HG02884 (cell line): ENCODE results near the gene CST7.
"Not testable (repeated sequence)": the region's sequence is repeated elsewhere in the genome, so short reads cannot be mapped to it uniquely, and the experiment has no call there.

Source experiments
- ATAC-seq: cut with Tn5 transposase; IDR thresholded peaks from one replicate; pipeline ENCODE4 v1.9.1; 2021; ENCODE audit warnings: mild to moderate bottlenecking, moderate library complexity; ENCODE audit not compliant: unreplicated experiment

CST7 gene

DNA sequence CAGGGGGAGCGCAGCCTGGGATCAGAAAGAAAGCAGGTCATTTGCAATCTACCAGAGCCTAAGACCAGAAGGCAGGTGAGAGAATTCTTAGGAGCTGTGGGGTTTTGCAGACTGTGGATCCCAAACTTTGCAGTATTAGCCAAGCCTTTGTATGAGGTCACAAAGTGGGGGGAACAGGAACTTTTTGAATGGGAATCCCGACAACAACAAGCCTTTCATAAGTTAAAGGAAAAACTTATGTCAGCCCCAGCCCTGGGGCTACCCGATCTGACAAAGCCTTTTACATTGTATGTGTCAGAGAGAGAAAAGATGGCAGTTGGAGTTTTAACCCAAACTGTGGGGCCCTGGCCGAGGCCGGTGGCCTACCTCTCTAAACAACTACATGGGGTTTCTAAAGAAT, 19.8 kb upstream of the CST7 start:
- ATAC-seq, result not testable (repeated sequence)

DNA sequence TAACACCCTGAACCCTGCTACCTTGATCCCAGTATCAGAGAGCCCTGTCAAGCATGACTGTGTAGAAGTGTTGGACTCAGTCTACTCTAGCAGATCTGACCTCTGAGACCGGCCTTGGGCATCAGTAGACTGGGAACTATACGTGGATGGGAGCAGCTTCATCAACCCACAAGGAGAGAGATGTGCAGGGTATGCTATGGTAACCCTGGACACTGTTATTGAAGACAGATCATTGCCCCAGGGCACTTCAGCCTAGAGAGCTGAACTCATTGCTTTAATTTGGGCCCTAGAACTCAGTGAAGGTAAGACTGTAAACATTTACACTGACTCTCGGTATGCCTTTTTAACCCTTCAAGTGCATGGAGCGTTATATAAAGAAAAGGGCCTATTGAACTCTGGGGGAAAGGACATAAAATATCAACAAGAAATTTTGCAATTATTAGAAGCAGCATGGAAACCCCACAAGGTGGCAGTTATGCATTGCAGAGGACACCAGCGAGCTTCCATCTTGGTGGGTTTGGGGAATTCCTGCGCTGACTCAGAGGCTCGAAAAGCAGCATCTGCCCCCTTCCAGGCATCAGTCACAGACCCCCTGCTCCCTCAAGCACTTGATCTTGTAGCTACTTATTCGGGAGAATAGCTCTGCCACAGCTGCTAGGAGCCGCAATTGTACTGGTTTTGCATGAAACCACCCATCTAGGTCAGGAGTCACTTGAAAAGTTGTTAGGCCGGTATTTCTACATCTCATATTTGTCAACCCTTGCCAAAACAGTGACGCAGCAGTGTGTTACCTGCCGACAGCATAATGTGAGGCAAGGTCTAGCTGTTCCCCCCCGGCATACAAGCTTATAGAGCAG, 19.0 kb upstream of the CST7 start:
- not testable (repeated sequence) for ATAC-seq

DNA sequence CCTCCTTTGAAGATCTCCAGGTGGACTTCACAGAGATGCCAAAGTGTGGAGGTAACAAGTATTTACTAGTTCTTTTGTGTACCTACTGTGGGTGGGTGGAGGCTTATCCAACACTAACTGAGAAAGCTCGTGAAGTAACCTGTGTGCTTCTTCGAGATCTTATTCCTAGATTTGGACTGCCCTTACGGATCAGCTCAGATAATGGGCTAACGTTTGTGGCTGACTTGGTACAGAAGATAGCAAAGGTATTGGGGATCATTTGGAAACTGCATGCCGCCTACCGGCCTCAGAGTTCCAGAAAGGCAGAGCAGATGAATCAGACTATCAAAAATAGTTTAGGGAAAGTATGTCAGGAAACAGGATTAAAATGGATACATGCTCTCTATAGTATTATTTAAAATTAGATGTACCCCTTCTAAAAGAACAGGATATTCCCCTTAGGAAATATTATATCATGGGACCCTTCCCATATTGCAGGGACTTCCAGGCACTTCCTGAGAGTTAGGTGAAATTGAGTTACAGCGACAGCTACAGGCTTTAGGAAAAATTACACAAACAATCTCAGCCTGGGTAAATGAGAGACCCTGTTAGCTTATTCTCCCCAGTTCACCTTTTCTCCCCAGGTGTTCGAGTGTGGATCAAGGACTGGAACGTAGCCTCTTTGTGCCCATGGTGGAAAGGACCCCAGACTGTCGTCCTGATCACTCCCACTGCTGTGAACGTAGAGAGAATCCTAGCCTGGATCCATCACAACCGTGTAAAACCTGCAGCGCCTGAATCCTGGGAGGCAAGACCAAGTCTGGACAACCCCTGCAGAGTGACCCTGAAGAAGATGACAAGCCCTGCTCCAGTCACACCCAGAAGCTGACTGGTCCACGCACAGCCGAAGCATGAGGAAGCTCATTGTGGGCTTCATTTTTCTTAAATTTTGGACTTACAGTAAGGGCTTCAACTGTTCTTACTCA, 18.1 kb upstream of the CST7 start:
- not testable (repeated sequence) for ATAC-seq

DNA sequence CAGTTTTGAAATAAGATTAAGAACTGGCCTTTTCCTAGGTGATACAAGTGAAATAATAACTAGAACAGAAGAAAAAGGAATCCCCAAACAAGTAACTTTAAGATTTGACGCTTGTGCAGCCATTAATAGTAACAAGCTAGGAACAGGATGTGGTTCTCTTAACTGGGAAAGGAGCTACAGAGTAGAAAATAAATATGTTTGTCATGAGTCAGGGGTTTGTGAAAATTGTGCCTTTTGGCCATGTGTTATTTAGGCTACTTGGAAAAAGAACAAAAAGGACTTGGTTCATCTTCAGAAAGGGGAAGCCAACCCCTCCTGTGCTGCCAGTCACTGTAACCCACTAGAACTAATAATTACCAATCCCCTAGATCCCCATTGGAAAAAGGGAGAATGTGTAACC, 17.2 kb upstream of the CST7 start:
- ATAC-seq, result not testable (repeated sequence)

DNA sequence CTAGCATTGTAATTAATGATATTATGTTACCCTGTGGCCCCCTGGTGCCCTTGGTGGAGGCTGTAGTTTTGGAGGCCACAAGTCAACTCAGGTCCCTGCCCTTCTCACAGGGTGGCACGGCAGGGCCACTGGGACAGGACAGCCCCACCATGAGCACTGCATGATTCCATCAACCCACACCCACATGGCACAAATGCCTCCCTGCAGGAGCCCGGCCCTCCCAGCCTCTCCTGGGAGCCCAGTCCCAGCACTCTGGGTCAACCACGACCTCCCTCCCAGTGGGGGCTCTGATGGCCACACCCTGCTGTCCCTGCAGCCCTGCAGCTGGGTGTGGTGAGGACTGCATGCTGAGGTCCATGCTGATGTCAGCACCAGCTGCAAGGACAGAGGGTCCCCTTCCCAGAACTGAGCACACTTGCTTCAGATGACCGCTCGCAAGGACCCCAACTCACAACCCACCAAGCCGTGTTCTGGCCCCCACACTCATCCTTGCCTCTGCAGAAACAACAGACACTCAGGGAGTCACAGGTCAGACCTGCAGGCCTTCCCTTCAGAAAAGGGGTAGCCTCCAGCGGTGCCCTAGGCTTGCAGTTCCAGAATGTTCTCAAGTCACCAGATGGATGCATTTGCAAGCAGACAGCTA, 15.7 kb upstream of the CST7 start:
- no peak for ATAC-seq

DNA sequence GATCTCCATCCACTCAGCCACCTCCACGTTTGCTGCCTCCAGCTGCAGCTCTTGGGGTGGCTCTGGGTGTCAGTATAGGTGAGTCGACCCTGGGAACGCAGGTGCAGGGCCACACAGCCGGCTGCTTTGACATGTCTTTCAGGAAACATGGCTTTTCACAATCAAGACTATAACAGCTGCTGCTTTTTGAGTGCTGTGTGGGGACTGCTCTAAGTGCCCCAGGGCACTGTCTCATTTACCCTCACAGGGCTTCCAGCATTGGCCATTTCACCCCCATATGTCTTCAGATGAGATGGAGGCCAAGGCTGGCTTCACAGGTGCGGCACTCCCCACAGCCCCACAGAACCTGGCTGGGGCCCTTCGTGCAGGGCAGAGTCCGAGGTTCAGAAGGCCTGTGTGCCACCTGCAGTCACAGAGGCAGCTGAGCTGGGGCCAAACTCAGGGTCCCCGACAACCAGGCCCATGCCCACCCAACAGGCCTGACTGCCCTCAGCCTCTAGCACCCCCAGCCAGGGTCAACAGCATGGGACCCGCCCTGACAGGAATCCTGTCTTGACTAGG, 14.9 kb upstream of the CST7 start:
- no peak for ATAC-seq

DNA sequence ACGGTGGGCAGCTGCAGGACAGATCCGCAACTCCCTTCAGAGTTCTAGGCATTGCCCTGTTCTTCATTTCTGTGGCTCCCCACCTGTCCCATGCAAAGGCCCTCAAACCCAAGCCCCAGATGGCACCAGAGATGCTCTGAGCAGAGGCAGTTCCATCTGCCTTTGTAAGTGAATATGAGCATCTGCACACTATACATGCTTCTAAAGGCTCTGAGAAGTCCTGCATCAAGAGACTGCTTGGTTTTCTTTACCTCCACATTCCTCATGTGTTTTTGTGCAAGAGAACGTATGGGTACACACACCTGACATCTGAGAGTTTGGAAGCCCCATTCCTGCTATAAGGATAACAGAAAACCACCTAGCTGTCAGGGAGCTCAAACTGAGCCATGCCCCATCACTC, 14.4 kb upstream of the CST7 start:
- ATAC-seq, result no peak

DNA sequence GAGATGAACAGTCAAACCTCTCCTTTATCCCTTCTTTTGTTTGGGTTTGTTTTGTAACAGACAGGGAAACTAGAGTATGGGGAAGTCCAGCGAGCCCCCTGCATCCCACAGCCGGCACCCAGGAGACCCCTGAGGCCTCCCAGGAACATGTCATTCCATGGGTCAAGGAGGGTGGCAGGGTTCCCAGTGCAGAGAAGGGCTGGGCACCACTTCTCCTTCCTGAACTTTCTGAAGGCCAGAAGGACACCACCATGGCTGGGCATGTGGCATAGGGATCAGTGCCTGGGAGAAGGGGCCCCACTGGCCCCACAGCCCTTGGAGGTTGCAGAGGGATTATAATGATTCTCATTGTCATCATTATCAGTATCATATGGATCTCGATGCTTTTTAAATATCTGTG, 13.9 kb upstream of the CST7 start:
- no peak for ATAC-seq

DNA sequence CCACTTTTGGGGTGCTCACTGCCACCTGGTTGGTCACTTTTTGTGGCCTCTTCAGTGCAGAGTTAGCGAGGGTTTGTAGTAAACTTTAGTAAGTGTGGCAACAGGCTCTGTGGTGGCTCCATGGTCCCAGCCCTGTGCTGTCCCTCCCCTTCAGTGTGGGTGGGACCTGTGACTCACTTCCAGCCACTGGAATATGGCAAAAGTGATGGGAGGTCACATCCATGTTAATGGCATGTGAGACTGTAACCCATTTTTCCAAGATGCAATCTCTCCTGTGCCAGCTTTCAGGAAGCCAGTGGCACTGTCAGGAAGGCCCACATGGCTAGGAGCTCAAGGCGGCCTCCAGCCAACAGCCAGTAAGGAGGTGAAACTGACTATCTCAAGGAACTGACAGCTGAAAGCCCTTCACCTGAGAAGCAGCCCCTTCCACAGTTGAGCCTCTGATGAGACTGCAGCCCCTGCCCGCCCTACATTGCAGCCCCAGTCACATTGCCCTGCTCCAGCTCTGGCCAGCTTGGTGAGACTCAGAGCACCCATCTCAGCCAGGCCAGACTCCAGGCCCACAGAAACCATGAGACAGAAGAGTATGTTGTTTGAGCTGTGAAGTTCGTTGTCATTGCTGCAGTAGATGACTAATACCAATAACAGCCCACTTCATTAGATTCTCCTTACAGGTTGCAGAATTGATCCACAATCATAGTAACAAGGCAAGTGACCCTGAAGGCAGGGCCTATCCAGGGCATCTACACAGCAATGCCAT, 13.1 kb upstream of the CST7 start:
- no peak for ATAC-seq

DNA sequence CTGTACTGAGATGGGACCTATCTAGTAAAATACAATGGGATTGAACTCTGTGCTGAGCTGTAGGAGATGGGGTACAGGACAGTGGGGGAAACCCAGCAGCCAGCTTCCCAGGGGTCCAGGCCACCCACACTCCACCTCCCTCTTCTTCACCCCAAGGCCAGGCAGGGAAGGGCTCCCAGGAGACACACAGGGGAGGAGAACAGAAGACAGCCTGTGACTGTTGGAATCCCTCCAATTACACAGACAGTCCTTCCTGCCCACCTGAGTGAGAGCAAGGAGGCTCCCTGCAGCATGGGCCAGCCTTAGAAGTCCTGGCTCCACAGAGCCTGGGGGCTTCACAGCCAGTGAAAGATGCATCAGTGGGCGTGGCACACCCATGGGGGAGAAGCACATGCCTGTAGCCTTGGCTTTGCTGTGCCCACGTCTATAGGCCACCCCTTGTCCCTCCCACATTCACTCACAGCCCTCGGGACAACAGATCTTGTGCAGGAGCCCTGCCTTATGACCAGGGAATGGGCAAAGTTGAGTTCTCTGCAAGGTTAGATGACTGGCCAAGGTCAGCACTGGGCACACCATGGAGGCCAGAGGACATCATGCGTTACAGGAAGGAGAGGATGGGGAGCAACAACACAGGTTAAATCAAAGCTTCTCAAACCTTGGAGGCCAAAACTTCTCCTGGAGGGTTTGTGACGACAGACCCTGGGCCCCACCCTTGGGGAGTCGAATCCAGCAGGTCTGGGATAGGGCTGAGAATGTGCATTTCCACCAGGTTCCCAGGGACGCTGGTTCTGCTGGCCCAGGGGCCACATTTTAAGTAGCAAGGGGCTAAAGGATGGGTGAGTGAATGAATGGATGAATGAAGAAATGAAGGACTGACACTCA, 12.3 kb upstream of the CST7 start:
- ATAC-seq, result no peak

DNA sequence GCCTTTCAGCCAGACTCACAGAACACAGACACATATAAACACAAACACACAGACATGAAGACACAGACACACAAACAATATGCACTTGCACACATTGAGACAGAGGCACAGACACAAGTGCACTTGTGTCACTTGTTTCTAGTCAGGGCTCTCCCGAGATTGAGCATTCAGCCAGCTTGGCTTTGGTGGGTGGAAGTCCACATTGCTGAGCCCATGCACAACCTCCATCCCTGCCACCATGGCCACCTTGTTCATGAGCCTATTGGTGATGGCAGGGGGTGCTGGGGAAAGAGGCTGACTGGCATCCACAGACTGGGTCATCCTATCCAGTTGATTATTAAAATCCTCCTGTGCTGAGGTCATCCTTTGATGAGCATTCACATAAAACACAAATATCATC, 11.5 kb upstream of the CST7 start:
- no peak for ATAC-seq

DNA sequence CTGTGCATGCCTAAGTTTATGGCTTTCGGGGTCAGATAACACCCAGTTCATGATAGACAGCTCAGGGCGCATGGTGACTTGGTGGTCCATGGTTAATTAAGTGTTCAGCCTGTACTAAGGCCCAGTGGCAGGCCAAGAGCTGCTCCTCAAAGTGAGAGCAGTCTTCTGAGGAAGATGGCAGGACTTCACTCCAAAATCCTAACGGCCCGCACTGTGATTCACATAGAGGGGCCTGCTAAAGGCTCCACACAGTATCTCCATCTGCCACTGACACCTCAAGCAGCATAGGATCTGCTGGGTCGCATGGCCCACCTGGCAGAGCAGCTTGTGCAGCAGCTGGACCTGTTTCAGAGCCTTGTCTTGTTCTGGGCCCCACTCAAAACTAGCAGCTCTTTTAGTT, 10.6 kb upstream of the CST7 start:
- ATAC-seq, result no peak

DNA sequence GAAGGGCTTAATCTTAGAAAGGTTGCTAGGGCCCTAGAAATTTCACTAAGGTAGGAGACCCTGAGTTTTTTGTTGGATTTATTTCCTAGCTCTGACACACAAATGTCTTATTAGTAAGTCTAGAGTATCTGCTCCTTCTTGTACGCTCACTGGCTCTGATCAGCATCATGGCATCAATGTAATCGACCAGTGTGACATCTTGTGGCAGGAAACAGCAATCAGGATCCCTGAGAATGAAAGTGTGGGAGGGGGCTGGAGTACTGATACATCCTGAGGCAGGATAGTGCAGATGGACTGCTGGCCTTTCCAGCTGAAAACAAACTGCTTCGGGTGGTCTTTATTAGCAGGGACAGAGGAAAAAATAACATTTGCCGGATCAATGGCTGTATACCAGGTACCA, 10.0 kb upstream of the CST7 start:
- no peak for ATAC-seq

DNA sequence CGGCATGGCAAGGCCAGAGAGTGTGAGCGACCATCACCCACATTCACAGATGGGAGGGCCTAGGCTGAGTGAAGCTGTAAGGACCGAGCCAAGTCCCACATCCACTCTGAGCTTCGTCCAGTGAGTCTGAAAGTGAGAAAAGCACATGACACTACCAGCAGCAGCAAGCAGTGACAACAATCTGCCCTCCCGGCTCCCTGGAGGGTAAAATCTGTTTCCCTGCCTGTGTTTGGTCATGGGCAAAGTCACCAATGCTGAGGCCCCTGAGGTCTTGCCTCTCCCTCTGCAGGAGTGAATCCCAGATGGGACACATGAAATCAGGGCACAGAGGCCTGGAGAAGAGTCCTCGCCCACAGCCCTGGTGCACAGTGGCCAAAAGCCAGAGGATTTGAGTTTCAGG, 6.4 kb upstream of the CST7 start:
- no peak for ATAC-seq

DNA sequence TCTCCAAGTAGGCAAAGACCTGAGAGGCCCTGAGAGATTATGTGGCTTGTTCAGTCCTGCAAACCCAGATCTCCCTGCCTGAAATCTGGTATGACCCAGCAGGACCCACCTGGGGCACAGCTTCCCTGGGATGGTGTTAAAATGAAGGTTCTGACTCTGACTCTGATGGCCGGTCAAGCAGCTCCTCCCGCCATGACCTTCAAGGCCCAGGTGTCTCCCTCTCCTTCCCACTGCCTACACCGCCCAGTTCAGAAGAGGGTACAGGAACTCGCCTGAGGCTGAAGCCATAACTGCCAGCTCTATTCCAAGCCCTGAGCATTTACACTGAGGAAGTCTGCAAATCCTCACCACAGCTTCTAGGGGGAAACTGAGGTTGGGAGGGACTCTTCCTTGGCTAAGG, 5.9 kb upstream of the CST7 start:
- ATAC-seq, result no peak

DNA sequence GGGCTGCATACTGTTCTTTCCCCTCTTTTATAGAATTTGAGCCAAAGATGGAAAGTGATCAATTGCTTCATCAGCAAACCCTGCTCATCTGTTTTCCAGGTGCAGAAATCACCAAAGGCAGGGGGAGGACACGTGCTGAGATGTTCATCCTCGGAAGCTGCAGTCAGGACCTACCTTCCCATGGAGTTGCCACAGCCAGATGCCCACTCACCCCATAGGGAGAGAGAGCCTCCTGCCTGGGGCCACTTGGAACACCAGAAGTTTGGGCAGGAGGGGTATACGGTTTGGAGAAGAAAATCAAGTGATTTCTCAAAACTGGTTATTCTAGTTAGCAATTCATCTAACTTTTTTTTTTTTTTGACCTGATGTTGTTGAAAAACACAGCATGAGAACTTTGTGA, 5.3 kb upstream of the CST7 start:
- no peak for ATAC-seq

DNA sequence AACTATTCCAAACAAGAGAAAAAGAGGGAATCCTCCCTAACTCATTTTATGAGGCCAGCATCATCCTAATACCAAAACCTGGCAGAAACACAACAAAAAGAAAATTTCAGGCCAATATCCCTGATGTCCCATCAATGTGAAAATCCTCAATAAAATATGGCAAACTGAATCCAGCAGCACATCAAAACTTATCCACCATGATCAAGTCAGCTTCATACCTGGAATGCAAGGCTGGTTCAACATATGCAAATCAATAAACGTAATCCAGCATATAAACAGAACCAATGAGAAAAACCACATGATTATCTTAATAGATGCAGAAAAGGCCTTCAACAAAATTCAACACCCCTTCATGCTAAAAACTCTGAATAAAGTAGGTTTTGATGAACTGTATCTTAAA, 2.7 kb upstream of the CST7 start:
- not testable (repeated sequence) for ATAC-seq

DNA sequence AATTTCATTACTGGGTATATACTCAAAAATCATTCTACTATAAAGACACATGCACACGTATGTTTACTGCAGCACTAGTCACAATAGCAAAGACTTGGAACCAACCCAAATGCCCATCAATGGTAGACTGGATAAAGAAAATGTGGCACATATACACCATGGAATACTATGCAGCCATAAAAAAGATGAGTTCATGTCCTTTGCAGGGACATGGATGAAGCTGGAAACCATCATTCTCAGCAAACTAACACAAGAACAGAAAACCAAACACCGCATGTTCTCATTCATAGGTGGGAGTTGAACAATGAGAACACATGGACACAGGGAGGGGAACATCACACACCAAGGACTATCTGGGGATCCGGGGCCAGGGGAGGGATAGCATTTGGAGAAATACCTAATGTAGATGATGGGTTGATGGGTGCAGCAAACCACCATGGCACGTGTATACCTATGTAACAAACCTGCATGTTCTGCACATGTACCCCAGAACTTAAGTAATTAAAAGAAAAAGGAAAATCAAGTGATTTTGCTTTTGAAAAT, 602 bp upstream of the CST7 start:
- not testable (repeated sequence) for ATAC-seq

DNA sequence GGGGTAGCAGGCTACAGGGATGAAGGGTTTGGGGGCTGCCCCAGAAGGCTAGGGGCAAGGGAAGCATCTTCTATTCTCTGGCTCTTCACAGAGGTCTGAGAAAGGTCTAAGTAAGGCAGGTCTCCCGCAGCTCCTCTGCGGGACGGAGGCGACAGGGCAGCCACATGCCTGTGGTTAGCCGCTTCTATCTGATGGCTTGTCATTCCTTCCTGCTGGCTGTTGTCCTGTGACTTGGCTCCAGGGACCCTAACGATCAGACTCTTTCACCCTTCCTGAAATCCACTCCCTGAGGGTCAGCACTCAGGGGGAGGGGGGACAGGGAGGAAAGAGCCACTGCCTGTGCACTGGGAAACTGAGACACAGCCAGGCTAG, 673 bp downstream of the CST7 start:
- ATAC-seq, result no peak
